ENCODE measurements around the gene NFIA. TPM values are rescaled to one million over a fixed set of nuclear protein-coding genes. Genes with fewer than 3 reads are reported as not detected.

Gene NFIA
- total RNA-seq, 1 donor from 2014 or later = 1.5 TPM

DNA sequence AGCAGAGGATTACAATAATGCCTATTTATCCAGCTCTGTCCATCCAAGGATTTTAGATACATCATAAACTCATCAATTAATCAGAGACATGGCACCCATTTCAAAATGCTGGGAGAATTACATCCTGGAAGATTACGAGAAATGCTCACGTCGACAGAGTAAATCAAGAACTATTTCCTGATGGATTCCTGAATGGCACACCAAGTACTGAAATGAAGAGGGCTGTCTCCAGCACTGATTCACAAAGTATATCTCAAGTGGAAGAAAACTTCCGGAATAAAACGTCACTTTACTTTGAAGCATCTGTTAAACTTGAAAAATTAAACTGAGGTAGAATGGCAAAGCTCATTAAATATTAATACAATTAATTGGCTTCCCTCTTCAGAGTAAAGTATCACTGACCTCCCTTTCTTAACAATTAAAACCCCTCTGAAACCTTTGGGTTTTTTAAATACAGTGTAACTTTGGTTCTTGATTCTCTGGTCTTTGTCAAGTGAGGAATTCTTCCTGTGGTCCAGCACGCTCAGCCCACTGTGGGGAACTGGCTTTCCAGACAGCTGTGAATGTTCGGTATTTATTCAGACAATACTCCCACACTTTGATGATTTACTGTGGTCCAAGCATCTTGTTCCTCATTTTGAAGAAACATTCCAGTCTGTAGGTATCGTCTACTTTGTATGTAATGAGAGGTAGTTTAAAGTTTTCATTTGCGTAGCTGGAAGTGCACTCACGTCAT, 288.0 kb downstream of the NFIA start:
- Mint-ChIP-seq H3K27ac (no peak overlapping the region), H3K9me3 (no peaks in the 10 kb centered on the region), H3K4me1 (ENCODE audit: low read depth) (no peaks in the 10 kb centered on the region), H3K36me3 (ENCODE audit: low read depth) (no peaks in the 10 kb centered on the region), H3K4me3 (ENCODE audit: low read depth) (no peak overlapping the region), H3K27me3 (ENCODE audit: low read depth) (peaks cover 9% of the 10 kb centered on the region)
- DNase-seq (ENCODE audit: low spot score) = no peak
- intact Hi-C loops (cut with micrococcal nuclease) = no loop called here

DNA sequence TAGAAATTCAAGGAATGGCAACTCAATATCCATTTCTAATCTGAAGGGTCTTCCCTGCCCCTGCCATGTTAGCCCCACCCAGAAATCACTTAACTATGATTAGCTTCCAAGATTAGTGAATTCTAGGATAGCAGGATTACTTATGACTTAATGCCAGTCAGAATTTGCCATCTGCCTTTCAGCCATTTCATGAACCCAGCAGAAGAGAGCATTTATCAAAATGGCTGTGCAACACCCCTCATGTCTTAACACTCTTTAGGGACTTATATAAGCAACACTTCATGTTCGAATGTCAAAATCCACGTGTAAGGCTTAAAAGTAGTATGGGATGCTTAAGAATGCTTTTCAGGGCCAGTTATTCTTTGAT, 288.5 kb downstream of the NFIA start:
- Mint-ChIP-seq H3K27me3 (ENCODE audit: low read depth) (peaks cover 10% of the 10 kb centered on the region), H3K4me1 (ENCODE audit: low read depth) (no peaks in the 10 kb centered on the region), H3K4me3 (ENCODE audit: low read depth) (no peak overlapping the region)

DNA sequence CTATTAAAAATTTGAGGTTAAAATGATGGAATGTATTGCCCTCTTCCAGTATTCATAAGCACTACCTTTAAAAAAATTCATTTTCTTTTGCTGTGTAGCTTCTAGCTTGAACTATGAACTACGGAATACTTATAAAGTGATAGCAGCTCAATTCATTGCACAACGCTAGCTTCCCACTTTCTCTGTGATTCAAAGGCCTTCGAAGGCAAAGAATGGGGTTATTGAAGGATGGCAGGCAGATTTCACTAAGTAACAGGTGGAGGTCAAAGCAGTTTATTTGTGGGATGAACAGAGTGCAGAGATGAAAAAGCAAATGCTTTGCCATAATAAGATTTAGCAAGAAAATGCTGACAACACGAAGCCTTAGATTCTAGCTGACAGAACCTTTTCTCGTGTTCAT, 290.6 kb downstream of the NFIA start:
- intact Hi-C loops (cut with micrococcal nuclease) = no loop called here
- no peak for DNase-seq (ENCODE audit: low spot score)
- no peak overlapping the region for H3K27ac Mint-ChIP-seq

More for the DNA sequence above, 288.5 kb downstream of the NFIA start:
- intact Hi-C loops (cut with micrococcal nuclease) = no loop called here
- Mint-ChIP-seq H3K9me3 (no peaks in the 10 kb centered on the region), H3K36me3 (ENCODE audit: low read depth) (no peaks in the 10 kb centered on the region), H3K27ac (no peak overlapping the region)
- DNase-seq (ENCODE audit: low spot score) = no peak

GRCh38 chr1:61374156-61374555, 291.8 kb downstream of the NFIA start:
- no peak overlapping the region for H3K4me3 Mint-ChIP-seq (ENCODE audit: low read depth)
- H3K9me3 Mint-ChIP-seq = no peaks in the 10 kb centered on the region
- intact Hi-C loops (cut with micrococcal nuclease) = no loop called here
- H3K27ac Mint-ChIP-seq = no peak overlapping the region
- H3K36me3 Mint-ChIP-seq (ENCODE audit: low read depth) = no peaks in the 10 kb centered on the region
- H3K4me1 Mint-ChIP-seq (ENCODE audit: low read depth) = no peaks in the 10 kb centered on the region
- DNase-seq (ENCODE audit: low spot score) = no peak
- H3K27me3 Mint-ChIP-seq (ENCODE audit: low read depth) = peaks cover 10% of the 10 kb centered on the region

More for the DNA sequence above, 290.6 kb downstream of the NFIA start:
- Mint-ChIP-seq H3K27me3 (ENCODE audit: low read depth) (peaks cover 10% of the 10 kb centered on the region), H3K9me3 (no peaks in the 10 kb centered on the region), H3K4me1 (ENCODE audit: low read depth) (no peaks in the 10 kb centered on the region), H3K36me3 (ENCODE audit: low read depth) (no peaks in the 10 kb centered on the region), H3K4me3 (ENCODE audit: low read depth) (no peak overlapping the region)

GRCh38 chr1:61375082-61375880, 292.9 kb downstream of the NFIA start:
- Mint-ChIP-seq H3K36me3 (ENCODE audit: low read depth) (no peaks in the 10 kb centered on the region), H3K27me3 (ENCODE audit: low read depth) (peaks cover 10% of the 10 kb centered on the region), H3K4me1 (ENCODE audit: low read depth) (no peaks in the 10 kb centered on the region), H3K4me3 (ENCODE audit: low read depth) (no peak overlapping the region), H3K9me3 (no peaks in the 10 kb centered on the region), H3K27ac (no peak overlapping the region)
- intact Hi-C loops (cut with micrococcal nuclease) = no loop called here
- DNase-seq (ENCODE audit: low spot score) = no peak

DNA sequence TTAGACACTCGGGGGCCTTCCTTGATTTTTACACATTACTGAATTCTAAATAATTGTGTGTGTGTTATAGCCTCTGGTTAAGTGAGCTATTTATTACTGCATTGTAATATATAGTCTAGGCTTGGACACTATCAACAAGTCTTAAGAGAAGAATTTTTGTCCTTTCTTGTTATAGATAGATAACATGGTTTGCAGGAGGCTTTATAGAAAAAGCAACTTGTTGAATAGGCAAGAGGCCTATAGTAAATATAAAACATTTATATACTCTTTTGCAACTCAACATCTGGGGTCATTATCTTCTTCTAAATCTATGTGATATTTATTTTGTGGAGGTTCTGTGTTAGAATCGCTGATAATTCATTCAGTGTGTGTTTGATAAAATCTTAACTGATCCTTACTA, 293.8 kb downstream of the NFIA start:
- Mint-ChIP-seq H3K4me3 (ENCODE audit: low read depth) (no peak overlapping the region), H3K27ac (no peak overlapping the region), H3K9me3 (no peaks in the 10 kb centered on the region), H3K4me1 (ENCODE audit: low read depth) (no peaks in the 10 kb centered on the region), H3K36me3 (ENCODE audit: low read depth) (no peaks in the 10 kb centered on the region), H3K27me3 (ENCODE audit: low read depth) (peaks cover 6% of the 10 kb centered on the region)
- intact Hi-C loops (cut with micrococcal nuclease) = no loop called here
- no peak for DNase-seq (ENCODE audit: low spot score)

DNA sequence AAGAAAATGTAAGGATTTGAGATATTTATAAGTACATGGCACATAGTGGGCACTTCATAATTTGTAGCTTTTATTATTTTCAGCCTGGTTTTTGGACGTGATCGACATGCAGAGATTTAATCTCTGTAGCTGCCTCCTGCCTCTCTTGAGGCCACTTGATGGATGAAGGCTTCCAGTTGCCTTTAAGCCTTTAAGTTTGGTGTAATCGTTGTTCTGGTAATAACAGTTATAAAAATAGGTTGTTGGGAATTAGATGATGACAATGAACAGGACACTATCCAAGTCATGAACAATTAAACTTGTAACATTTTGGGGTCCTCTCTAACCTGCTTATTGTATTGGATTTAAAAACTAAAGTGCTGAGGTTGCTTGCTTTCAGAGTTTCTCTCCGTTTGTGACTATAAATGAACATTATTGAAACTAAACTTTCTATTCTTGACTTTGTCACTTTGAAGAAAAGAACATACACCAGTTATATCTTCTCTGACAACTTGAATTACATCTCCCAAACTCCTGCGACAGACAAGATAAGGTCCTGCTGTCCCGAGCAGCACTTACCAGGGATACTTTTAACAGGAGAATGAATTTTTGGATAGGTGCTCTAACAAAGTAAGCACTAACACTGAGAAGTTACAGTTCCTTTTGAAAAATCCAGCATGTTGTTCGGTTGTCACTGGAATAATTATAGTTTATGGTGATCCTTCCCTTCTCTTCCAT, 295.0 kb downstream of the NFIA start:
- Mint-ChIP-seq H3K9me3 (no peaks in the 10 kb centered on the region), H3K27ac (no peak overlapping the region), H3K36me3 (ENCODE audit: low read depth) (no peaks in the 10 kb centered on the region), H3K27me3 (ENCODE audit: low read depth) (peaks cover 10% of the 10 kb centered on the region), H3K4me1 (ENCODE audit: low read depth) (no peaks in the 10 kb centered on the region), H3K4me3 (ENCODE audit: low read depth) (no peak overlapping the region)
- intact Hi-C loops (cut with micrococcal nuclease) = no loop called here
- no peak for DNase-seq (ENCODE audit: low spot score)

DNA sequence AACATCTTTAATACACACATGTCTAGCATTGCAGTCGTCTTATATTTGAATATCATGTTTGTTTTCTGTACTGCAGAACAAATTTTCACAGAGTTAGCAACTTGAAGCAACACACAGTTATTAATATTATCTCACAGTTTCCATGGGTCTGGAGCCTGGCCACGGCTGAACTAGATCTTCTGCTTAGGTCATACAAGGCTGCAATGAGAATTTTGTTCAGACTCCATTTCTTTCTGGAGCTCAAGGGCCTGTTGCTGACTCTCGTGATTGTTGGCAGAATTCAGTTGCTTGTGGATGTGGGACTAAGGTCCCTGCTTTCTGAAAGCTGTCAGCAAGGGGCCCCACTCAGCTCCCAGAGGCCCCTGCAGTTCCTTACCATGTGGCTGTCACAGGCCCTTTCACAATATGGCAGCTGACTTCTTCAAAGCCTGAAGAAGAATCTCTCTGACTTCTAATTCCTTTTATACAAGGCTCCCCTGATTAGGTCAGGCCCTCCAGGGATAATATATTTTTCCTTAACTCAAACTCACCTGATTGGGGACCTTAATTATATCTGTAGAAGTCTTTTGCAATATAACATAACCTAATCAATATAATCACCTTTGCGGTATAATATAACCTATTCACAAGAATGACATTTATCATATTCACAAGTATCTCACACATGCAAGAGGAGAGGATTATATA, 296.3 kb downstream of the NFIA start:
- Mint-ChIP-seq H3K27me3 (ENCODE audit: low read depth) (peaks cover 10% of the 10 kb centered on the region), H3K9me3 (no peaks in the 10 kb centered on the region), H3K4me1 (ENCODE audit: low read depth) (no peaks in the 10 kb centered on the region), H3K36me3 (ENCODE audit: low read depth) (no peaks in the 10 kb centered on the region), H3K27ac (no peak overlapping the region), H3K4me3 (ENCODE audit: low read depth) (no peak overlapping the region)
- intact Hi-C loops (cut with micrococcal nuclease) = no loop called here
- no peak for DNase-seq (ENCODE audit: low spot score)

DNA sequence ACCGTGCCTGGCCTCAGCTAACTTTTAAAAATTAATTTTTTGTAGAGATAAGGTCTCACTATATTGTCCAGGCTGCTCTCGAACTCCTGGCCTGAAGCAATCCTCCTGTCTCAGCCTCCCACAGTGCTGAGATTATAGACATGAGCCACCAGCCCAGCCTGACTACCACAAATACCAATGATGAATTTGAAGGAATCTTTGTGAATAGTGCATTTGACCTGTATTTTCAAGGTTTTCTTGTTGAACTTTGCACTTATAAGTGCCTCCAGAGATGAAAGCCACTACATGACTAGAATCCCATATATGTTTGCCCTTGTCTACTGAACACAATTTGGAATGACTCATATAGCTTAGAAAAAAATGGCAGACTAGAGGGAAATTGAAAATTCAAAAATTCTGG, 297.3 kb downstream of the NFIA start:
- DNase-seq (ENCODE audit: low spot score) = no peak
- Mint-ChIP-seq H3K27me3 (ENCODE audit: low read depth) (peaks cover 10% of the 10 kb centered on the region), H3K27ac (no peak overlapping the region), H3K36me3 (ENCODE audit: low read depth) (no peaks in the 10 kb centered on the region), H3K9me3 (no peaks in the 10 kb centered on the region), H3K4me1 (ENCODE audit: low read depth) (no peaks in the 10 kb centered on the region), H3K4me3 (ENCODE audit: low read depth) (no peak overlapping the region)
- intact Hi-C loops (cut with micrococcal nuclease) = no loop called here

DNA sequence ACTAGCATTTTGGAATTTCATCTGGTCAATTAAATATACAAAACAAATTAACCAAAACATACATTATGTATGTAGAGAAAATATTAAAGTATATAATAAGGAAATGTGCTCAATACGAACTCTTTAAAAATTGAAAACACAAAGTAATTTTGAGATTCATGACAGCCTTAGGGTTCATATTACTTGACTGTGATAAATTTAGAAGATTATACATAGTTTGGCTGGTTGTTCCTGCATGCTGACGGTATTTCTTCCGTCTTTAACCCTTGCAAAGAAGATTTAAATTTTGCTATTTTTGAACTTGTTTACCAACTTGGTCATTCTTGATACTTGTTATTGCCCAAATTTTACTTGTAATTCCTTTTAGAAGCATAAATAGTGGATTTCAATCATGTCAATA, 298.2 kb downstream of the NFIA start:
- H3K4me3 Mint-ChIP-seq (ENCODE audit: low read depth) = no peak overlapping the region
- no peak for DNase-seq (ENCODE audit: low spot score)
- no peaks in the 10 kb centered on the region for H3K4me1 Mint-ChIP-seq (ENCODE audit: low read depth)
- H3K27me3 Mint-ChIP-seq (ENCODE audit: low read depth) = peaks cover 10% of the 10 kb centered on the region
- no peaks in the 10 kb centered on the region for H3K36me3 Mint-ChIP-seq (ENCODE audit: low read depth)
- intact Hi-C loops (cut with micrococcal nuclease) = no loop called here
- H3K27ac Mint-ChIP-seq = no peak overlapping the region
- no peaks in the 10 kb centered on the region for H3K9me3 Mint-ChIP-seq

DNA sequence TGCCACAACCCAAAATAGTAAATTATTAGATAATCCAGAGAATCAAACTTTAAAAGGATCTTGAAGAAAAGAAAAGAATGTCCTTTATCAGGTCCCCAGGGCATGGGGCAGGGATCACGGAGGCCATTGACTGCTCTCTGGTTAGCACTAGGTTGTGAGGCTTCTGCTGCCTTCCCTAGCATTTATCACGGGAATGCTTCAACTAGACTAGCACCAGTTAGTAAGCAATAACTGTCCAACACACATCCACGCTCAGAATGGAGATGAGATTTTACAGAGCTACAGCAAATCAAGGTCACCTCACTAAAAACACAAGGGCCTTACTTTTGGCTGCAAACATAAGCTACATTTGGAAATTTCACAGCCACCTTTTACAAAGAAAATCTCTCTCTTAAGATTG, 304.0 kb downstream of the NFIA start:
- intact Hi-C loops (cut with micrococcal nuclease) = no loop called here
- peaks cover 5% of the 10 kb centered on the region for H3K27me3 Mint-ChIP-seq (ENCODE audit: low read depth)
- H3K27ac Mint-ChIP-seq = no peak overlapping the region
- no peak for DNase-seq (ENCODE audit: low spot score)
- no peaks in the 10 kb centered on the region for H3K9me3 Mint-ChIP-seq
- H3K4me1 Mint-ChIP-seq (ENCODE audit: low read depth) = peaks cover 9% of the 10 kb centered on the region
- H3K36me3 Mint-ChIP-seq (ENCODE audit: low read depth) = no peaks in the 10 kb centered on the region
- H3K4me3 Mint-ChIP-seq (ENCODE audit: low read depth) = no peak overlapping the region

GRCh38 chr1:61386770-61387169, 304.4 kb downstream of the NFIA start:
- H3K27ac Mint-ChIP-seq = no peak overlapping the region
- H3K36me3 Mint-ChIP-seq (ENCODE audit: low read depth) = no peaks in the 10 kb centered on the region
- H3K27me3 Mint-ChIP-seq (ENCODE audit: low read depth) = peaks cover 3% of the 10 kb centered on the region
- no peak for DNase-seq (ENCODE audit: low spot score)
- intact Hi-C loops (cut with micrococcal nuclease) = no loop called here
- no peak overlapping the region for H3K4me3 Mint-ChIP-seq (ENCODE audit: low read depth)
- no peaks in the 10 kb centered on the region for H3K9me3 Mint-ChIP-seq
- peaks cover 9% of the 10 kb centered on the region for H3K4me1 Mint-ChIP-seq (ENCODE audit: low read depth)

All from activated T-helper 2 cell treated with anti-CD3 and anti-CD28 coated beads, Interferon-gamma antibody, Interleukin-2, Interleukin-4, amounts not matched to agents 10 μg/mL and 5 μg/mL and 100 μg/mL, durations not matched to agents 14 hours and 24 hours and 36 hours (primary cell).